Measurements from ENCODE around the gene TENM3.
"Not testable (repeated sequence)": the region's sequence is repeated elsewhere in the genome, so short reads cannot be mapped to it uniquely, and the experiment has no call there.

TENM3 gene

GRCh38 chr4:182325848-182326255 is 82.7 kb downstream of the TENM3 start:
- DNase-seq (ENCODE audit: extremely low read depth in 1 of 2, low read depth in 1 of 2): no peak

GRCh38 chr4:182328505-182328904 is 85.3 kb downstream of the TENM3 start:
- no peak for DNase-seq (ENCODE audit: extremely low read depth in 1 of 2, low read depth in 1 of 2)

GRCh38 chr4:182337366-182337765 is 94.2 kb downstream of the TENM3 start:
- no peak for DNase-seq (ENCODE audit: extremely low read depth in 1 of 2, low read depth in 1 of 2)

- no peak for DNase-seq (ENCODE audit: extremely low read depth in 1 of 2, low read depth in 1 of 2)
Observed at GRCh38 chr4:182338063-182338462, 94.9 kb downstream of the TENM3 start.

GRCh38 chr4:182338746-182339145 is 95.5 kb downstream of the TENM3 start:
- no peak for DNase-seq (ENCODE audit: extremely low read depth in 1 of 2, low read depth in 1 of 2)

GRCh38 chr4:182339221-182339641 is 96.0 kb downstream of the TENM3 start:
- no peak for DNase-seq (ENCODE audit: extremely low read depth in 1 of 2, low read depth in 1 of 2)

- DNase-seq (ENCODE audit: extremely low read depth in 1 of 2, low read depth in 1 of 2): no peak
Observed at GRCh38 chr4:182343453-182343852, 100.3 kb downstream of the TENM3 start.

- DNase-seq (ENCODE audit: extremely low read depth in 1 of 2, low read depth in 1 of 2): no peak
Observed at GRCh38 chr4:182344968-182345367, 101.8 kb downstream of the TENM3 start.

- DNase-seq (ENCODE audit: extremely low read depth in 1 of 2, low read depth in 1 of 2): no peak
Observed at GRCh38 chr4:182346250-182346649, 103.0 kb downstream of the TENM3 start.

GRCh38 chr4:182346675-182347375 is 103.6 kb downstream of the TENM3 start:
- no peak for DNase-seq (ENCODE audit: extremely low read depth in 1 of 2, low read depth in 1 of 2)

GRCh38 chr4:182348779-182349326 is 105.7 kb downstream of the TENM3 start:
- DNase-seq (ENCODE audit: extremely low read depth in 1 of 2, low read depth in 1 of 2): no peak

GRCh38 chr4:182350041-182350440 is 106.8 kb downstream of the TENM3 start:
- no peak for DNase-seq (ENCODE audit: extremely low read depth in 1 of 2, low read depth in 1 of 2)

- no peak for DNase-seq (ENCODE audit: extremely low read depth in 1 of 2, low read depth in 1 of 2)
Observed at GRCh38 chr4:182351485-182351884, 108.3 kb downstream of the TENM3 start.

GRCh38 chr4:182354106-182354505 is 110.9 kb downstream of the TENM3 start:
- no peak for DNase-seq (ENCODE audit: extremely low read depth in 1 of 2, low read depth in 1 of 2)

- no peak for DNase-seq (ENCODE audit: extremely low read depth in 1 of 2, low read depth in 1 of 2)
Observed at GRCh38 chr4:182354867-182355266, 111.7 kb downstream of the TENM3 start.

- no peak for DNase-seq (ENCODE audit: extremely low read depth in 1 of 2, low read depth in 1 of 2)
Observed at GRCh38 chr4:182367153-182367552, 124.0 kb downstream of the TENM3 start.

GRCh38 chr4:182369211-182369610 is 126.0 kb downstream of the TENM3 start:
- no peak for DNase-seq (ENCODE audit: extremely low read depth in 1 of 2, low read depth in 1 of 2)

- DNase-seq (ENCODE audit: extremely low read depth in 1 of 2, low read depth in 1 of 2): no peak
Observed at GRCh38 chr4:182370491-182370890, 127.3 kb downstream of the TENM3 start.

GRCh38 chr4:182380771-182381181 is 137.6 kb downstream of the TENM3 start:
- no peak for DNase-seq (ENCODE audit: extremely low read depth in 1 of 2, low read depth in 1 of 2)

- DNase-seq (ENCODE audit: extremely low read depth in 1 of 2, low read depth in 1 of 2): no peak
Observed at GRCh38 chr4:182382941-182383340, 139.7 kb downstream of the TENM3 start.

- no peak for DNase-seq (ENCODE audit: extremely low read depth in 1 of 2, low read depth in 1 of 2)
Observed at GRCh38 chr4:182384631-182385091, 141.5 kb downstream of the TENM3 start.

- DNase-seq (ENCODE audit: extremely low read depth in 1 of 2, low read depth in 1 of 2): no peak
Observed at GRCh38 chr4:182385897-182386296, 142.7 kb downstream of the TENM3 start.

GRCh38 chr4:182386576-182386975 is 143.4 kb downstream of the TENM3 start:
- not testable (repeated sequence) for DNase-seq (ENCODE audit: extremely low read depth in 1 of 2, low read depth in 1 of 2)

Measured in activated CD8-positive, alpha-beta memory T cell treated with anti-CD3 and anti-CD28 coated beads for 1 hour (primary cell).